ENCODE data around the gene HNF4A. TPM values are rescaled to one million over a fixed set of nuclear protein-coding genes. Genes with fewer than 3 reads are reported as not detected.

HNF4A gene
- total and polyA plus RNA-seq, 2 of the 13 experiments (the other 11 are each of a cell fraction or from before 2014, with no cell fraction given): 80.9 to 169 TPM

- TF ChIP-seq ZFP36L2 (CRISPR knock-in tag; IDR thresholded peaks at IDR 0.05) (no peak), KMT2B (CRISPR knock-in tag; IDR thresholded peaks at IDR 0.05) (no peak; the same call in 1 of the 2 replicates), ZNF383 (CRISPR knock-in tag; IDR thresholded peaks at IDR 0.05; ENCODE audit: borderline replicate concordance) (no peak), ZUFSP (CRISPR knock-in tag; IDR thresholded peaks at IDR 0.05; ENCODE audit: borderline replicate concordance) (no peak), ZBTB40 (IDR thresholded peaks at IDR 0.05) (no peak), ZBTB40 (CRISPR knock-in tag; IDR thresholded peaks at IDR 0.05) (peak; percentile 90), ZNF75D (CRISPR knock-in tag; IDR thresholded peaks at IDR 0.05; ENCODE audit: borderline replicate concordance) (no peak), ZSCAN29 (CRISPR knock-in tag; conservative IDR thresholded peaks at IDR 0.05) (no peak; the same call in 1 of the 2 replicates), SUZ12 (IDR thresholded peaks at IDR 0.05; ENCODE audit: low read depth, low read length) (no peak), ZNF564 (CRISPR knock-in tag; IDR thresholded peaks at IDR 0.05) (no peak), DNMT3B (CRISPR knock-in tag; conservative IDR thresholded peaks at IDR 0.05) (no peak), RELA (CRISPR knock-in tag; IDR thresholded peaks at IDR 0.05) (no peak), MZF1 (CRISPR knock-in tag; IDR thresholded peaks at IDR 0.05; ENCODE audit: borderline replicate concordance) (no peak), ZNF253 (CRISPR knock-in tag; IDR thresholded peaks at IDR 0.05; ENCODE audit: borderline replicate concordance) (no peak), ZNF251 (CRISPR knock-in tag; IDR thresholded peaks at IDR 0.05) (no peak), ZSCAN31 (CRISPR knock-in tag; IDR thresholded peaks at IDR 0.05; ENCODE audit: low read depth) (peak; percentile 97), REPIN1 (CRISPR knock-in tag; IDR thresholded peaks at IDR 0.05; ENCODE audit: borderline replicate concordance, low read depth) (no peak), ZNF773 (CRISPR knock-in tag; IDR thresholded peaks at IDR 0.05; ENCODE audit: borderline replicate concordance) (0 out of 2 replicates have a peak, but pooled peaks have one; percentile 70), CENPBD1 (CRISPR knock-in tag; IDR thresholded peaks at IDR 0.05; ENCODE audit: borderline replicate concordance, low read depth) (no peak), MED13 (CRISPR knock-in tag; IDR thresholded peaks at IDR 0.05) (no peak; the same call in 1 of the 2 replicates), ZFP36 (IDR thresholded peaks at IDR 0.05; ENCODE audit: borderline replicate concordance, low read depth, low read length, partially characterized antibody) (no peak)
These were observed 38.9 kb downstream of the HNF4A start (continued) for GRCh38 chr20:44394452-44394701.
